IMR-90 (cell line): Measurements from ENCODE around the gene STUB1. TPM values are rescaled to one million over a fixed set of nuclear protein-coding genes. Genes with fewer than 3 reads are reported as not detected.

ENCODE experiments used
- ATAC-seq: fragments of 200-7000 bp; cut with Tn5 transposase; 2 replicates; pipeline ENCODE4 v1.9.1; 2020; ENCODE audit warnings: low read depth, mild to moderate bottlenecking, moderate library complexity
- BruUV-seq: library from RNA; stranded (reverse); fragments of 400-500 nt; replicated peaks from 2 replicates; lab custom pipeline; 2021; lab: Mats Ljungman, UMichigan
- CTCF ChIA-PET: fragments of 300-600 bp; formaldehyde crosslinking; extraction: SDS; loops from one replicate; lab custom pipeline; 2021; ENCODE audit warnings: antibody characterized with exemption; lab: Yijun Ruan, JAX
- POLR2A ChIA-PET: fragments of 300-600 bp; sonication (Branson Sonifier 250); formaldehyde crosslinking; loops from one replicate; lab custom pipeline; 2022; ENCODE audit warnings: antibody characterized with exemption; ENCODE audit not compliant: unreplicated experiment; lab: Charles Lee
- DNase-seq: peaks from one replicate; pipeline ENCODE4 v3.0.0; 2013
- H2AFZ ChIP-seq: replicated peaks from 2 replicates; pipeline ENCODE3; 2013; ENCODE audit warnings: low read length, mild to moderate bottlenecking; ENCODE audit not compliant: poor library complexity
- H2AK5ac ChIP-seq: 2 replicates; pipeline ENCODE4 v1.6.1; 2013; ENCODE audit warnings: low read depth, low read length, inconsistent platforms
- H2AK9ac ChIP-seq: replicated peaks from 2 replicates; pipeline ENCODE3; 2013; ENCODE audit warnings: mild to moderate bottlenecking, low read depth, low read length, moderate library complexity; ENCODE audit not compliant: poor library complexity
- H2BK120ac ChIP-seq: 2 replicates; pipeline ENCODE4 v1.6.1; 2013; ENCODE audit warnings: low read depth, low read length, inconsistent platforms
- H2BK15ac ChIP-seq: 3 replicates; pipeline ENCODE4 v1.6.1; 2013; ENCODE audit warnings: low read depth, low read length, inconsistent platforms
- H2BK20ac ChIP-seq: 2 replicates; pipeline ENCODE4 v1.6.1; 2013; ENCODE audit warnings: low read depth, mild to moderate bottlenecking, inconsistent platforms, low read length, moderate library complexity
- H2BK5ac ChIP-seq: 2 replicates; pipeline ENCODE4 v1.6.1; 2013; ENCODE audit warnings: mild to moderate bottlenecking, low read depth, low read length, inconsistent platforms; ENCODE audit not compliant: poor library complexity, severe bottlenecking
- H3K14ac ChIP-seq: replicated peaks from 2 replicates; pipeline ENCODE4 v1.6.1; 2013; ENCODE audit warnings: low read depth, low read length, inconsistent platforms
- H3K18ac ChIP-seq: 2 replicates; pipeline ENCODE4 v1.6.1; 2013; ENCODE audit warnings: low read depth, low read length, control low read depth
- H3K23ac ChIP-seq: 2 replicates; pipeline ENCODE4 v1.6.1; 2013; ENCODE audit warnings: low read depth, low read length, inconsistent platforms
- H3K27ac ChIP-seq: 2 replicates; pipeline ENCODE4 v1.5.1; 2013; ENCODE audit warnings: mild to moderate bottlenecking, control low read depth, low read length; ENCODE audit not compliant: insufficient read depth
- H3K27me3 ChIP-seq: 2 replicates; pipeline ENCODE4 v1.6.1; 2013; ENCODE audit warnings: low read length; ENCODE audit not compliant: control insufficient read depth, insufficient read depth
- H3K36me3 ChIP-seq: 2 replicates; pipeline ENCODE4 v1.6.1; 2013; ENCODE audit warnings: low read length, mixed read lengths; ENCODE audit not compliant: control insufficient read depth, insufficient read depth
- H3K4ac ChIP-seq: 2 replicates; pipeline ENCODE4 v1.6.1; 2013; ENCODE audit warnings: low read depth, low read length, inconsistent platforms
- H3K4me1 ChIP-seq: 2 replicates; pipeline ENCODE4 v1.6.1; 2013; ENCODE audit warnings: low read length, mixed read lengths; ENCODE audit not compliant: control insufficient read depth, insufficient read depth
- H3K4me2 ChIP-seq: 2 replicates; pipeline ENCODE4 v1.6.1; 2013; ENCODE audit warnings: low read depth, mild to moderate bottlenecking, control low read depth, low read length, moderate library complexity
- H3K4me3 ChIP-seq: 2 replicates; pipeline ENCODE4 v1.5.1; 2013; ENCODE audit warnings: low read depth, mild to moderate bottlenecking, control low read depth, low read length, moderate library complexity; ENCODE audit not compliant: insufficient read depth
- H3K56ac ChIP-seq: 2 replicates; pipeline ENCODE4 v1.6.1; 2013; ENCODE audit warnings: low read length, inconsistent platforms; ENCODE audit not compliant: insufficient read depth; ENCODE audit errors: extremely low read depth
- H3K79me1 ChIP-seq, 2 experiments: 2 replicates each; pipeline ENCODE4 v1.6.1; 2013; ENCODE audit warnings: low read length in 2 of 2, inconsistent platforms in 1 of 2, low read depth in 1 of 2
- H3K9ac ChIP-seq: 2 replicates; pipeline ENCODE4 v1.6.1; 2013; ENCODE audit warnings: low read depth, low read length, control low read depth
- H3K9me1 ChIP-seq: 2 replicates; pipeline ENCODE4 v1.6.1; 2013; ENCODE audit warnings: low read length, inconsistent platforms; ENCODE audit not compliant: insufficient read depth
- H3K9me3 ChIP-seq: 2 replicates; pipeline ENCODE4 v1.6.1; 2013; ENCODE audit warnings: low read length; ENCODE audit not compliant: control insufficient read depth, insufficient read depth
- H4K20me1 ChIP-seq: 2 replicates; pipeline ENCODE4 v1.6.1; 2013; ENCODE audit warnings: low read length, inconsistent platforms; ENCODE audit not compliant: insufficient read depth
- H4K5ac ChIP-seq: 2 replicates; pipeline ENCODE4 v1.6.1; 2013; ENCODE audit warnings: mild to moderate bottlenecking, low read depth, low read length, control low read depth
- H4K8ac ChIP-seq, 2 experiments: 2 replicates each; pipeline ENCODE4 v1.6.1; 2013; ENCODE audit warnings: low read depth in 2 of 2, low read length in 2 of 2, control low read depth in 1 of 2, inconsistent platforms in 1 of 2
- H4K91ac ChIP-seq: 2 replicates; pipeline ENCODE4 v1.6.1; 2013; ENCODE audit warnings: low read depth, low read length, inconsistent platforms; ENCODE audit not compliant: insufficient read depth
- BHLHE40 ChIP-seq: fragments of 150-350 bp; IDR thresholded peaks from 2 replicates; pipeline ENCODE4 v1.6.1; 2016; ENCODE audit warnings: mild to moderate bottlenecking, low read depth, low read length
- MAFK ChIP-seq: IDR thresholded peaks from 2 replicates; pipeline ENCODE4 v1.6.1; 2012; ENCODE audit warnings: low read depth, low read length, improper control_type of control experiment
- MAZ ChIP-seq: IDR thresholded peaks from 2 replicates; pipeline ENCODE4 v1.6.1; 2012; ENCODE audit warnings: low read depth, mild to moderate bottlenecking, low read length, improper control_type of control experiment, moderate library complexity, borderline replicate concordance
- MXI1 ChIP-seq: IDR thresholded peaks from 2 replicates; pipeline ENCODE4 v1.6.1; 2012; ENCODE audit warnings: low read depth, mild to moderate bottlenecking, low read length, moderate library complexity, borderline replicate concordance
- POLR2A ChIP-seq: IDR thresholded peaks from 2 replicates; pipeline ENCODE4 v1.6.1; 2012; ENCODE audit warnings: mild to moderate bottlenecking, low read depth, low read length
- WGBS, 2 experiments: methylation state at CpG; one replicate each; pipeline versions ENCODE4 v1.1.5 to v1.1.7; 2013; ENCODE audit warnings: missing lambda C conversion rate in 2 of 2; ENCODE audit not compliant: insufficient read length in 1 of 2; ENCODE audit errors: extremely low coverage in 2 of 2; 5-methylcytosine and 5-hydroxymethylcytosine counted together
- dilution Hi-C: fragments of 300-500 bp; cut with HindIII; formaldehyde crosslinking; loops from one replicate; pipeline ENCODE4 v1.14.3; 2018; ENCODE audit warnings: low sequenced_read_pairs; ENCODE audit not compliant: unreplicated experiment
- in situ Hi-C: fragments of 300-500 bp; cut with MboI; formaldehyde crosslinking; loops from 3 replicates; pipeline ENCODE4 v1.14.3; 2019; ENCODE audit warnings: low sequenced_read_pairs, inconsistent platforms, mixed read lengths
- intact Hi-C: fragments of 100-400 bp; cut with micrococcal nuclease; formaldehyde crosslinking; loops from 2 replicates; pipeline ENCODE4 v1.10.0; 2022
- polyA plus RNA-seq, 3 experiments: library from polyadenylated mRNA; depleted of rRNA; stranded (reverse); fragments of >200 nt; gene quantifications; 2 replicates each; pipeline ENCODE4 v1.2.3, GENCODE V29; 2012; ENCODE audit warnings: low replicate concordance in 1 of 3
- total RNA-seq: library from RNA; depleted of rRNA; stranded (reverse); fragments of >200 nt; gene quantifications from 2 replicates; pipeline ENCODE4 v1.2.3, GENCODE V29; 2012
- TF ChIP-seq, protein P1 (sequence below): fragments of 150-350 bp; IDR thresholded peaks from 2 replicates; pipeline ENCODE4 v1.6.1; 2017; ENCODE audit warnings: mild to moderate bottlenecking, antibody characterized with exemption, low read length, low read depth
- TF ChIP-seq, protein P2 (sequence below): fragments of 150-350 bp; IDR thresholded peaks from 2 replicates; pipeline ENCODE4 v1.6.1; 2016; ENCODE audit warnings: low read depth, mild to moderate bottlenecking, low read length, moderate library complexity, borderline replicate concordance
- TF ChIP-seq, protein P3 (sequence below): conservative IDR thresholded peaks from 2 replicates; pipeline ENCODE4 v1.5.1; 2012; ENCODE audit warnings: mild to moderate bottlenecking, low read depth, low read length, improper control_type of control experiment

STUB1 gene
- total and polyA plus RNA-seq, 2 of the 4 experiments (the other 2 are of a cell fraction) = 183 to 186 TPM

DNA sequence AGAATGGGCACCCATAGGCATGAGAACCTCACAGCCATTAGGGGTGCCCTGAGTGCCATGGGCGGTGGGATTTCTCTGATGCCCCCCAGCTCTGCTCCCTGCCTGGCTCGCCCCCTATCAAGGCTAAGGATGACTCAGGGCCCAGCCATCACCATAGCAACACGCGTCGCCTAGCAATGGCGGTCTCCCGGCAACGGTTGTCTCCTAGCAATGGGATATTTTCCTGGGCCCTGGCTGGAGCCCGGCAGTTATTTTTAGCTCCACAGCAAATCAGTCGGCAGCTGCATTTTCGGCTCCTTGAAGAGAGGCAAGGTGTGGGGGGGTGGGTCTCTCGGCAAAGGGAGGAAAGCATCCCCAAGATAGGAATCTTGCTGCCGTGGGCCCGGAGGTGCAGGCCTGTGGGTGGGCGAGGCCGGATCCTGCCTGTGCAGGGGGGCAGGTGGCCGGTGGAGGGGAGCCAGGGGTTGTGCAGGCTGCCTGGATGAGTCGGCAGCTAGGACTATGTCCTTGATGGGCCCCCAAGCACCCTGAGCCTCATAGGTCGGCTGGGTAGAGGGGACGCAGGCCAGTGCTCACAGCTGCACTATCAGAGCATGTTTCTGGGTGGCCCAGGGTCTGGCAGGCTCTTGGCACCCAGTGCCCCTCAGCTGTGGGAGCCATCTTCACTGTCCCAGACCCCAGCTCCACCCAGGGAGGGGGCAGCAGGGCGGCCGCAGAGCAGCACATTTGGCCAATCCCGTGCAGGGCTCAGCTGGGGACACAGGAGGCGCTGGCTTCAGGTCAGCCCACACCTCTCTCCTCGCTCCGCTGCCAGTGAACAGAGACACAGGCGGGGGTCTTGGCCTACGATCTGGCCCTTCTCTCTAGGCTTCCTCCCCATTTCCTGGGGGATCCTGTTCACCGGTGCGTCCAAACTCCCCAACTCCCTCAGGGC lies 29.6 kb downstream of the STUB1 start (continued):
- TF ChIP-seq, protein P1, sequence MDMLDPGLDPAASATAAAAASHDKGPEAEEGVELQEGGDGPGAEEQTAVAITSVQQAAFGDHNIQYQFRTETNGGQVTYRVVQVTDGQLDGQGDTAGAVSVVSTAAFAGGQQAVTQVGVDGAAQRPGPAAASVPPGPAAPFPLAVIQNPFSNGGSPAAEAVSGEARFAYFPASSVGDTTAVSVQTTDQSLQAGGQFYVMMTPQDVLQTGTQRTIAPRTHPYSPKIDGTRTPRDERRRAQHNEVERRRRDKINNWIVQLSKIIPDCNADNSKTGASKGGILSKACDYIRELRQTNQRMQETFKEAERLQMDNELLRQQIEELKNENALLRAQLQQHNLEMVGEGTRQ = no peak; the same call in 1 of the 2 replicates
- TF ChIP-seq MAFK = no peak

DNA sequence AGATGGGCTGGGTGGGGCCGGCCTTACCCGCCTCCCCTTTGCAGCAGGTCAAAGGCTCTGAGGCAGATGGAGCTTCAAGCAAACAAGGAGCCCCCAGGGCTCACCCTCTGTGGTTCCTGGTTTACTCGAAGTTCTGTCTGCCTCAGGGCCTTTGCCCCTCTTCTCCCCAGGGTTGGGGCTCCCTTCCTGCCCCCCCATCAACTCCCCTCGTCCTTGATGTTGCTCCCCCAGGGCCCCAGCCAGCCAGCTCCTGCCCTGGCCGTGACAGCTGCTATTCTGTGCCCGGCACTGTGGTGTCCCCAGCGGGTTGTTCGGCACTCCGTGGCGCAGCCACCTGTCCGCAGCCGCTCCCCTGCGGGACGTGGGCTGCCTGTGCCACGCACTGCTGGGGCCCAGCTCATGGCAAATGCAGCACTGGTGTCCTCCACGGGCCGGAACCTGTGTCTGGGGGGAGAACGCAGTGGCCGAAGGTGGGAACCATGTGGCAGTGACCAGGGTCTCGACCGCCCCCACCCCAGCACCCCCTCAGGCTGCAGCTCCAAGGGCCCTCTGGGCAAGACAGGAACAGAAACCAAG lies 30.4 kb downstream of the STUB1 start:
- Histone ChIP-seq H2BK15ac (no peak overlapping the region), H4K91ac (no peak overlapping the region), H2AK5ac (no peak overlapping the region), H3K79me1 (no peaks in the 10 kb centered on the region), H2BK120ac (no peak overlapping the region), H4K20me1 (peaks cover 14% of the 10 kb centered on the region), H3K4me3 (no peak overlapping the region), H3K14ac (no peak overlapping the region), H3K9me3 (no peaks in the 10 kb centered on the region), H3K18ac (no peak overlapping the region), H3K56ac (no peak overlapping the region), H4K5ac (no peak overlapping the region), H3K27ac (no peak overlapping the region), H2BK5ac (no peak overlapping the region), H3K9me1 (no peaks in the 10 kb centered on the region), H2BK20ac (no peak overlapping the region), H2AFZ (no peak overlapping the region), H3K9ac (no peak overlapping the region), H3K27me3 (peaks cover 21% of the 10 kb centered on the region), H3K36me3 (no peaks in the 10 kb centered on the region), H3K4ac (no peak overlapping the region), H3K23ac (no peak overlapping the region), H3K4me2 (no peak overlapping the region), H3K4me1 (peaks cover 8% of the 10 kb centered on the region; the same call in 1 of the 2 replicates), H4K8ac (no peak overlapping the region), H2AK9ac (no peak overlapping the region)
- DNase-seq (no peak), ATAC-seq (no peak)
- dilution Hi-C loops (no loop called here), in situ Hi-C loops (loop anchor here (5.0 to 25.0 kb wide), 2 partner anchors 77 to 352 kb away; partner anchors contain the start of genes CHTF18, RPUSD1 and SSTR5), intact Hi-C loops (loop anchor here (5.0 kb wide), 1 partner anchor 272 kb away; the partner anchor contains the start of gene SOX8)
- WGBS, 2 experiments = 82% methylated on average over 10 of the region's 21 CpGs; no CpG with 5 or more reads in 1 of the 2 experiments
- ChIA-PET CTCF (no interaction called here), POLR2A (no interaction called here)
- no TSS peak for BruUV-seq
- TF ChIP-seq BHLHE40 (no peak), POLR2A (no peak), MXI1 (no peak), MAZ (no peak)
- TF ChIP-seq, protein P2, sequence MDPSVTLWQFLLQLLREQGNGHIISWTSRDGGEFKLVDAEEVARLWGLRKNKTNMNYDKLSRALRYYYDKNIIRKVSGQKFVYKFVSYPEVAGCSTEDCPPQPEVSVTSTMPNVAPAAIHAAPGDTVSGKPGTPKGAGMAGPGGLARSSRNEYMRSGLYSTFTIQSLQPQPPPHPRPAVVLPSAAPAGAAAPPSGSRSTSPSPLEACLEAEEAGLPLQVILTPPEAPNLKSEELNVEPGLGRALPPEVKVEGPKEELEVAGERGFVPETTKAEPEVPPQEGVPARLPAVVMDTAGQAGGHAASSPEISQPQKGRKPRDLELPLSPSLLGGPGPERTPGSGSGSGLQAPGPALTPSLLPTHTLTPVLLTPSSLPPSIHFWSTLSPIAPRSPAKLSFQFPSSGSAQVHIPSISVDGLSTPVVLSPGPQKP = no peak
- TF ChIP-seq, protein P1 = no peak
- TF ChIP-seq, protein P3, sequence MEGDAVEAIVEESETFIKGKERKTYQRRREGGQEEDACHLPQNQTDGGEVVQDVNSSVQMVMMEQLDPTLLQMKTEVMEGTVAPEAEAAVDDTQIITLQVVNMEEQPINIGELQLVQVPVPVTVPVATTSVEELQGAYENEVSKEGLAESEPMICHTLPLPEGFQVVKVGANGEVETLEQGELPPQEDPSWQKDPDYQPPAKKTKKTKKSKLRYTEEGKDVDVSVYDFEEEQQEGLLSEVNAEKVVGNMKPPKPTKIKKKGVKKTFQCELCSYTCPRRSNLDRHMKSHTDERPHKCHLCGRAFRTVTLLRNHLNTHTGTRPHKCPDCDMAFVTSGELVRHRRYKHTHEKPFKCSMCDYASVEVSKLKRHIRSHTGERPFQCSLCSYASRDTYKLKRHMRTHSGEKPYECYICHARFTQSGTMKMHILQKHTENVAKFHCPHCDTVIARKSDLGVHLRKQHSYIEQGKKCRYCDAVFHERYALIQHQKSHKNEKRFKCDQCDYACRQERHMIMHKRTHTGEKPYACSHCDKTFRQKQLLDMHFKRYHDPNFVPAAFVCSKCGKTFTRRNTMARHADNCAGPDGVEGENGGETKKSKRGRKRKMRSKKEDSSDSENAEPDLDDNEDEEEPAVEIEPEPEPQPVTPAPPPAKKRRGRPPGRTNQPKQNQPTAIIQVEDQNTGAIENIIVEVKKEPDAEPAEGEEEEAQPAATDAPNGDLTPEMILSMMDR = no peak
